HG03097 (cell line): ENCODE results near the gene VPS45.

ENCODE experiments used
- ATAC-seq: cut with Tn5 transposase; IDR thresholded peaks from one replicate; pipeline ENCODE4 v1.9.1; 2021; ENCODE audit not compliant: unreplicated experiment, low FRiP score

Gene VPS45

GRCh38 chr1:150156868-150157603, 89.5 kb downstream of the VPS45 start:
- ATAC-seq = no peak

GRCh38 chr1:150159550-150159949, 92.0 kb downstream of the VPS45 start:
- ATAC-seq = no peak

- ATAC-seq = no peak
Observed at GRCh38 chr1:150160964-150161621, 93.5 kb downstream of the VPS45 start.

GRCh38 chr1:150161747-150162581, 94.4 kb downstream of the VPS45 start:
- no peak for ATAC-seq

DNA sequence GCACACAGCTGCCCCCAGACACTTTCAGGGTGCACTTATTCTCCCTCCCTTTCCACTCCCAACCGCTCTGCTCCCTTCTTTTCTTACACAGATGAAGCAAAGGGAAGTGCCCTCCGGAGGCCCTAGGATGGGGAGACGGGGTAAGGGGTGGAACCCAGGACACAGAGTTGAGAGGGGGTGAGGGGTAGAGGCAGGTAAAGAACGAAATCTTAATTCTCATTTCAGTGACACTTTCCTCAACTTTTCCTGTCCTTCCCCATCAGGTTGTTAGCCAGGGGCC, 94.9 kb downstream of the VPS45 start:
- ATAC-seq = no peak

GRCh38 chr1:150162862-150163706, 95.5 kb downstream of the VPS45 start:
- no peak for ATAC-seq

GRCh38 chr1:150164224-150164623, 96.6 kb downstream of the VPS45 start:
- ATAC-seq = no peak

DNA sequence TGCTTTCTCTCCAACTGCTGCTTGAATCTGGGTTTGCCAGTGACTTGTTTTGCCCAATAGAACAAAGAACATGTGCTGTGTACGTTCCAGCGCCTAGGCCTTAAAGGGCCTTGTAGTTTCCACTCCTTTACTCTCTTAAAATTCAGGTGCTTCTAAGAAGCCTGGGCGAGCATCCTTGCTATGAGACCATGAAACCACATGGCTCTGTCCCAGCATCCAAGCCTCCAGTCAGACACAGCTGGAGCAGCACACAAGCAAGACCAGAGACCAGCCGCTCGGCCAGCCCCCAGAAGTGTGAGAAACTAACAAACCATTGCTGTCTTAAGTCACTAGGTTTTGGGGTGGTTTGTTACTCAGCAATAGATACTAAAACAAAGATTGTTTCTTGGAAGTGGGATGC, 97.2 kb downstream of the VPS45 start:
- no peak for ATAC-seq

DNA sequence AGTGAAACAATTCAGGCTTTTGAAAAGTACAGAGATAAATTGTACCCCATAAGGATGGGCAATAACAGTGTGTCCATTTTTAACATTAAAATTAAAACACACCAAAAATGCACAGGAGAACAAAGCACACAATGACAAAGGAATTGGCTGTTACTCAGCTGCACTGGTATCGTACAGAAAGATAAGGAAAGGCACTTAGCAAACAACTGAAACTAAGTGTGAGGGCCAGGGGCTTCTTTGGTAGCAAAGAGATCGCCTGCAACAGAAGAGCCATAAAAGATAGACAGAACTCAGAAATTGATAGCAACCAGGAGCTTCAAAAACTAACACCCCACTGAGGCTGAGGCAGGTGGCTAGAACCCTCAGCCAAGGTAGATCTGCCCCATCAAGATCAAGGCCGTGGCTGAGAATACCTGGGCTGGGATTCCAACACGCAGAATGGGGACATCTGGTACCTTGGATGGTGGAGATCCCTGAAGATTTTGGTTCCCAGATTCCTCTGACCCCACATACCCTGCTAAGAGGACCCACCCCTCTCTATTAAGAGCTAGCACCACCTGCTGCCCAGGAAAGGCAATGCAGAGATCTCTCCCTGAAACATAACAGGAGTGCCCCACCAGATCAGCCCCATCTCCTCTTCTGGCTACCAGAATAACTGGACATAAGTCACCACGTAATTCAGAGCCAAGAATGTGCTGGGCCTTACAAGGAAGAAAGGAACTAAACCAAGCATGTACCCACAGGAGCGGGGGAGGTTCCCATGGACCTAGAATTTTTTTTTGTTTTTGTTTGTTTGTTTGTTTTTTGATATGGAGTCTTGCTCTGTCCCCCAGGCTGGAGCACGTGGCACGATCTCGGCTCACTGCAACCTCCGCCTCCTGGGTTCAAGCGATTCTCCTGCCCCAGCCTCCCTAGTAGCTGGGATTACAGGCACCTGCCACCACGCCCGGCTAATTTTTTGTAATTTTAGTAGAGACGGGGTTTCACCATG, 98.3 kb downstream of the VPS45 start:
- no peak for ATAC-seq

DNA sequence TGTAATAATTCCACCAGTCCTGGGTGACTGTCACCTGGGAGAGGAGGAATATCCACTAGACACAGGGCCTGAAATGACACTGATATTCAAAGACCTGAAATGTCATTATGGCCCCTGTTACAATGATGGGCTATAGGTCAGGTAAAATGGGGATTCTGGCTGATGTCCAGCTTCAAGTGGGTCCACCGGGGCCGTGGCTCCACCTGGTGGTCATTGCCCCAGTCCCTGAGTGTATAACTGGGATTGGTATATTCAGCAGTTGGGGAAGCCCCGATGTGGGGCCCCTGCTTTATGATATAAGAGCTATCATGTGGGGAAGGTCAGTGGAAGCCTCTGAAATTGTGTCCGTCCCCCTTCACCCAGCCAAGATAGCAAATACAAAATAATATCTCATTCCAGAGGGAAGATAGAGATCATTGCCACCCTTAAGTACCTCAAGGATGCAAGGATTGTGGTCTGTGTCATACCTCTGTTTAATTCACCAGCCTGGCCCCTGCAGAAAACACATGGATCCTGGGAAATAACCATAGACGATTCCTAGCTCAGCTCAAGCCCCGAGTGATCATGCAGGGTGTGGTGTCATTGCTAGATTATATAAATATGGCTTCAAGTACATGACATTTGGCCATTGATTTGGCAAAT, 101.5 kb downstream of the VPS45 start:
- ATAC-seq = no peak

GRCh38 chr1:150171801-150172200, 104.2 kb downstream of the VPS45 start:
- no peak for ATAC-seq

DNA sequence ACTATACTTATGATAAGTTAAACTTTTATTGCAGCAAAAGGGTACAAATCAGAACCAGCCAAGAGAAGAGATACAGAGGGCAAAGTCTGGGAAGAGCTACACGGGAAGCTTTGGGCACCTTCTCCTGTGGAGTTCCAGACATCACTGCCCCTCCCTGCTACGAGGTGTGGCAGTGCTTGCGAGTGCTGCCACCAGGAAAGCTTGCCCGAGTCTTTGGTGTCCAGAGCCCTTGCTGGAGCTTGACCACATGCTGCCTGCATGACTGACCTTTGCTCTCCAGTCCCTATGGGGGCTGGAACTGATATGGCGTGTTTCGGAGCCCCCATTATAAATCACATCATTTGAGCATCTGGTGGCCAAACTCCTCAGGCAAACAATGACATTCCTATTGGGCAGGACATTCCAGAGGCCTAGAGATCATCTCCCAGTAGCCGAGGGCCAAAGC, 105.6 kb downstream of the VPS45 start:
- no peak for ATAC-seq

DNA sequence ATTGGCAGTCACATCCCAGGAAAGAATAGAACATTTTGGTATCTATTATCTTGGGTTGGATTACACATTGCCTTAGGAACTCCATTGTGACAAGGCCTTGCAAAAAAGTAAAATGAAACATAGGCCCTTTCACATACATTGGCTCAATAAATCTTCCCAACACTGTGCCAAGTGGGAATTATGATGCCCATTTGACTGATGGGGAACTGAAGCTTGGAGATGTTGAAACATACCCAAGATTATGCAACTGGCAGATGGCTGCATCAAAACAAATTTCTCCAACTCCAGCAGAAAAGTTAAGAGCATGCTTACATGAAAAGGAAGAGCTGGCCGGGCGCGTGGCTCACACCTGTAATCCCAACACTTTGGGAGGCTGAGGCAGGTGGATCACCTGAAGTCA, 109.0 kb downstream of the VPS45 start:
- no peak for ATAC-seq

DNA sequence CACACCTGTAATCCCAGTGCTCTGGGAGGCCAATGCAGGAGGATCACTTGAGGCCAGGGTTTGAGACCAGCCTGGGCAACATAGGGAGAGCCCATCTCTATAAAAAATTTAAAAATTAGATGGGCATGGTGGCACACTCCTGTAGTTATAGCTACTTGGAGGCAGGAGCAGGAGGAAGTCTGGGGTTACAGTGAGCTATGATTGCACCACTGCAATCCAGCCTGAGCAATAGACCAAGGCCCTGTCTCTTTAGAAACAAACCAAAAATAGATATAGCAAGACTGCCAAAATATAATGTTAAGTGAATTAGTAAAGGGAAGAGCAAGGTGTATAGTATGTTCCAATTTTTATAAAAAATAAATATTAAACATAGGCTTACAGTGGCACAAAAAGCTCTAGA, 111.0 kb downstream of the VPS45 start:
- ATAC-seq = no peak

- ATAC-seq = no peak
Observed at GRCh38 chr1:150179867-150180266, 112.3 kb downstream of the VPS45 start.

DNA sequence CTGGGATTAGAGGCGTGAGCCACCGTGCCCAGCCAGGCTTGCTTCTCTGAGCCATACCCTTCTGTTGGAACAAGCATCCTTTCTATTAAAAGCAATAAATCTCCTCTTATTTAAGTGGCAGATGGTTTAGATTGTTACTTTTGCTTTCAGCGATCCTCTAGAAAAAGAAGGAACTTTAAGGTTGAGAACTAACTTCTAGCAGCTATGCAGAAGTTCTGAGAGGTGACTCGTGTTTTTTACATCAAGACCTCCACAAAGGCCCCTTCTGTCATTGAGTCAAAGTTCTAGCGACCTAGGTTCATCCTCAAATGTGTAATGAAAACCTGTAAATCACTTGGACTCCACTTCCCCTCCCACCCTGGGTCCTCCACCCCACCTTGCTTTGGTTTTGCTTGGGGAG, 112.9 kb downstream of the VPS45 start:
- no peak for ATAC-seq

GRCh38 chr1:150182247-150182646, 114.7 kb downstream of the VPS45 start:
- no peak for ATAC-seq

DNA sequence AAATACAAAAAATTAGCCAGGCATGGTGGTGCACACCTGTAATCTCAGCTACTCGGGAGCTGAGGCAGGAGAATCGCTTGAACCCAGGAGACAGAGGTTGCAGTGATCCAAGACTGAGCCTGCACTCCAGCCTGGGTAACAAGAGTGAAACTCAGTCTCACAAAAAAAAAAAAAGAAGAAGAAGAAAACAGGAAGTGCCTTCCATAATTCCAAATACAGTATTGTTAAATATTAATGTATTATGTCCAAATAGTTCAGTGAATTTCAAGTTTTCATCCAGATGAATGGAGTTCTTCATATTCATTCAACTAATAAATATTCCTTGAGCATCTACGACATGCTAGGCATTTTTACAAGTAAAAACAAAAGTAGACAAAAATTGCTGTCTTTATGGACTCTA, 115.5 kb downstream of the VPS45 start:
- ATAC-seq = no peak

DNA sequence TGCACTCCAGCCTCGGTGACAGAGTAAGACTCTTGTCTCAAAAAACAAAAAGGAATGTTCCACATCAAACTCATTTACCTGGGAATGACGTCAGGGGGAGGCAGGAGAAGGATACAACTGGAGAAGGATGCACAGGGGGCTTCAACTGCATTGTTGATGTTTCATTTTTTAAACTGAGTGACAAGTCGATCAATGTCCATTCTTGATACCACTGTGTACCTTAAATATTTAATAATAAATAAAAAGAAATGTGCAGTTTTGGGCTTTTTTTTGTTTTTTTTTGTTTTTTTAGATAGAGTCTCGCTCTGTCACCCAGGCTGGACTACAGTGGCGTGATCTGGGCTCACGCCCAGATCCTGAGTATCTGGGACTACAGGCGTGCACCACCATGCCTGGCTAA, 117.9 kb downstream of the VPS45 start:
- no peak for ATAC-seq
